HG03280 (cell line): ENCODE measurements around the gene FBXO10.
A peak's percentile ranks its signal among the peaks of the same experiment; 100 is the strongest.

Experiments used
- ATAC-seq: cut with Tn5 transposase; IDR thresholded peaks from one replicate; pipeline ENCODE4 v1.9.1; 2021; ENCODE audit warnings: mild to moderate bottlenecking, moderate library complexity; ENCODE audit not compliant: unreplicated experiment

Gene FBXO10

DNA sequence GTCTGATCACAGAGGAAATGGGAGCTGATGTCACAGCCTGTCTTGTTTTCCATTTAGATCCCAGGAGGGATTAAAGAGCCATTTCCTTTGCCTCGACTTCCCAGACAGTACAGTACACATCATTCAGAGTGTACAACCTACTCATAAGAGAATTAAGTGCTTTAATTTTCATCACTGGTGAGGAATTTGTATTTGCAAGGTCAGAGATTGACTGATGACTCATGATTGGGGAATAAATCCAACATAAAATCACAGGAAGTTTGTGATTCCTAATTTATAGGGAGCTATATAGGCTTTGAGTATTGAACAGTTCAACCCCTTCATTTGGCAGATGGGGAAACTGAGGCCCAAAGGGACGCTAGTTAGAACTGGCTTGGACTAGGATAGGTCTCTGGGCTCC lies 20.3 kb upstream of the FBXO10 start:
- no peak for ATAC-seq

DNA sequence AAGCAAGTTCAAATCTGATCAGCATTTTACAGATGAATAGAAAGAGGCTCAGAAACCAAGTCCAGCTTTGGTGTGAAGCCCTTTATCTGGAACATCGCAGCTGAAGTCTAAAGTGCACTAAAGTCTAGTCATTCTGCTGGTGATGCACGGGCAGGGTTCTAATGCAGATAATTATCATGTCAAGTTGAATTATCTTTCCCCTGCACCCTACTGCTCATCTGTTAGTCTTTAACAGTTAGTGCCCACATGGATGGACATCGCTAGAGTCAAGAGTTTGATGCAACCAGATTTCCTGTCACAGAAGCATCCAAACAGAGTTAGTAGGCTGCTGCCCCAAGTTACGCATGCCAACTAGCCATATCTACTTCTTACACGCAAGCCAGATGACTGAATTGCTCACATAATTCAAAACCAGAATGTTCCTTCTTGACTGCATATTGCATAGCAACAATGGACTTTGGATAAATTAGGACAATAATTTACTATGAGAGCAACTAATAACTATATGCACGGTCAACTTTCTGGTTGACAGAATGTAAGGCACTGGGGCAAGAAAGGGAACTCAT lies 17.8 kb upstream of the FBXO10 start:
- no peak for ATAC-seq

DNA sequence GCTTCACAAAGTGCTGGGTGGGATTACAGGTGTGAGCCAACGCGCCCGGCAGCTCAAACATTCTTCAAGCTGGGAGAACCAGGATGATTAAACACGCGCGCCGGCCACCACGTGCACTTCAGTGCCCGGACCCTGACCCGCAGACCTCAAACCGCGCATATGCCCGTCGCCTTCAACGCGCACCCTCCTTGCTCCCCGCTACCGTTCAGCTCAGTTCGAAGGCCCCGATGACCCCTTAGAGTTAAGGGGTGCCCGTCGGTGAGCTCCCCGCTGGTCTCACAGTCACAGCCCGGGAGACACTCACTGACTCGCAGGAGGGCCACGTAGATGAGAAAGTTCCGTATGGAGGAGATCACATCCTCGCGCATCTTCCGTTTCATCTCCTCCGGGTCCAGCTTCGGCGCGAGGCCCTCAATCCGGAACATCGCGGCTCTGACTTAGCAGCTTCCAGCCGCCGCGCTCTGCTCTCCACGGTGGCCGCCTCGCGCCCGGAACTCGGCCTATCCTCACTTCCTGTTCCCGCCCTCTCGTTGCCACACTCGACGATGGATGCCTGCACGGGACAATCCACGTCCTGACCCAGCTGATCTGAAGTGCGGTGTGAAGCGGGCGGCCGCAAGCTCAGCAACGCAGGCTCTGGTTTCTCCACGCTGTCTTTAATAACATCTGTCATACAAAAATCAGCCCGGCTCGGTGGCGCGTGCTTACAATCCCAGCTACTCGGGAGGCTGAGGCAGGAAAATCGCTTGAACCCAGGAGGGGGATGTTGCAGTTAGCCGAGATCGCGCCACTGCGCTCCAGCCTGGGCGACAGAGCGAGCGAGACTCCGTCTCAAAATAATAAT lies 16.1 kb upstream of the FBXO10 start, which contains the start of gene TOMM5:
Gene TOMM5, minus strand, starts transcription at position 490 of the 844 bp plus-strand sequence. Its CDS starts 65 bp downstream, at position 425.
- ATAC-seq: peak; percentile 87

- ATAC-seq: no peak
Observed at GRCh38 chr9:37587521-37587920, 11.3 kb upstream of the FBXO10 start.

DNA sequence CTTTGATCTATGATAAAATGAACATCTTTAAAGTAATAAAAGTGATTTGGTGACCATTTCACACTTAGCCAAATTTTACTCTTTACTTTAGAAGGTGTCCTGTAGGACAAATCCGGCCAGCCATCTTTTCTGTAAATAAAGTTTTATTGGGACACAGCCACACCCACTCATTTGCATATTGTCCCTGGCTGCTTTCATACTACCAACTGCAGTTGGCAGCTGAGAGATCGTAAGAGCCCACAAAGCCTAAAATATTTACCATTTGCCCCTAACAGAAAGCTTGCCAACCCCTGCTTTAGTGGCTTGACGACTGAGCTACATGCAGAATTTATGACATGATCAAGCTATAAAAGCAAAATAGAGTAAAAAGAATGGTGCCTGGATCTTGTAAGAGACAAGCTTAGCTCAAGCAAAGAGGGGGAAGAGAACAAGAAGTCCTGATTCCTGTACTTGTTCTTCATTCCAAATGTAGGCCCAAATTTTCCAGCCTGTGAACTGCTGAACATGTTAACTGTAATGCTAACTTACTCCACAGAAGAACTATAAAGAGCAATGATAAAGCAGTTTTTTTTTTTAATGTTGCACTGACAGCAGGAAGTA lies 7.4 kb upstream of the FBXO10 start:
- ATAC-seq: no peak

DNA sequence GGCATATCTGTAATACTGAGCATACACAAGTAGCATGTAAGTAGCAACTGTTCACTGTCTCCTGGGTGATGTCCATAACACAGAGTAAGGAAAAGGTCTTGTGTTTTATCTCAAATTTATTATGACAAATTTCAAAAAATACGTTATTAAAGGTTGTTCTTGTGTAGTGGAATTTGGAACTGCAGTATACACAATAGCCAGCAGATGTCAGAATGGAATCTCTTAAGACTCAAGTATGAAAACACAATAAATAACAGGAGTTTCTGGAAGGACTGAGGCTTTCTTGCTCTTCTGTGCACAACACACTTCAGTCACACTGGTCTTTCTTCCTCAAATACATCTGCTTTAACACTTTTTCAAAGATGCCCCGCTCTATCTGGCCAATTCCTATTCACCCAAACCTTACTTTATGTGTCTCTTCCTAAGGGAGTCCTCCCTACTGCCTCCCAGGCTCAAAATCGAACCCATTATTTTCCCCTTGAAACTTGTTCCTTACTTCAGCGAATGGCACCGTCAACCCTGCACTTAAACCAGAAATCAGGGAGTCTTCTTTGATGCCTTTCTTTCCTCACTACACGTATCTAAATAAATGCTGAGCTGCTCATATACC lies 6.5 kb upstream of the FBXO10 start:
- ATAC-seq: no peak

GRCh38 chr9:37575511-37575914 lies 667 bp downstream of the FBXO10 start:
- peak; percentile 62 for ATAC-seq

DNA sequence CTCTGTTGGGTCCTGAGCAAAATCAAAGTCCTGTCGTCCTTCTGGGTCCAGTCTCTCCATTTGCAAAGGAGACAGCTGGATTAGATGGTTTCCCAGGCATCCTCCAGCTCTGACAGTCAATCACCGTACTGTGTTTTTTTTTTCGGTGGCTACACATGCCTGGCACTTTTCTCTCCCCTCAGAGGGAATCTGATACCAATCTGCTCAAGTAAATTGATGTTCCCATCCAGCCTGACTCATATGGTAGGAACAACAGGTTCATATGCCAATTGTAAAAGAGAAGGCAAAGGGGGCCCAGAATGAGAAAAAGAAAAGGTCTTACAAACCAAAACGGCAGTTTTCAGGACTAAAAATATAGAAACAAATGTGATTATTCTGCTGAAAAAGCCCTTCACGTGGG lies 1.2 kb downstream of the FBXO10 start:
- no peak for ATAC-seq

GRCh38 chr9:37574241-37574721 lies 1.9 kb downstream of the FBXO10 start:
- no peak for ATAC-seq

GRCh38 chr9:37571282-37571681 lies 4.9 kb downstream of the FBXO10 start:
- ATAC-seq: no peak

- ATAC-seq: peak; percentile 26
Observed at GRCh38 chr9:37566716-37567115, 9.5 kb downstream of the FBXO10 start.

GRCh38 chr9:37565661-37566618 lies 10.2 kb downstream of the FBXO10 start:
- ATAC-seq: peak; percentile 67

- no peak for ATAC-seq
Observed at GRCh38 chr9:37564916-37565315, 11.3 kb downstream of the FBXO10 start.

- ATAC-seq: no peak
Observed at GRCh38 chr9:37563806-37564513, 12.2 kb downstream of the FBXO10 start.

- no peak for ATAC-seq
Observed at GRCh38 chr9:37562826-37563225, 13.4 kb downstream of the FBXO10 start.

- no peak for ATAC-seq
Observed at GRCh38 chr9:37561682-37562081, 14.5 kb downstream of the FBXO10 start.

GRCh38 chr9:37559855-37560592 lies 16.2 kb downstream of the FBXO10 start:
- ATAC-seq: no peak

GRCh38 chr9:37559125-37559524 lies 17.1 kb downstream of the FBXO10 start:
- no peak for ATAC-seq

GRCh38 chr9:37555786-37556185 lies 20.4 kb downstream of the FBXO10 start:
- ATAC-seq: no peak
